IPS DF 6.9 (cell line): ENCODE measurements around the gene EFHC2.
"Not testable (repeated sequence)": the region's sequence is repeated elsewhere in the genome, so short reads cannot be mapped to it uniquely, and the experiment has no call there.

Experiments
- DNase-seq: peaks from one replicate; pipeline ENCODE4 v3.0.0-alpha.2; 2013; ENCODE audit warnings: low read depth, low spot score
- H3K27ac ChIP-seq: one replicate; pipeline ENCODE4 v1.5.1; 2013; ENCODE audit warnings: low read length, control low read depth
- H3K27me3 ChIP-seq: 2 replicates; pipeline ENCODE4 v1.6.1; 2013; ENCODE audit warnings: mild to moderate bottlenecking, low read length; ENCODE audit not compliant: control insufficient read depth, insufficient read depth
- H3K36me3 ChIP-seq: 2 replicates; pipeline ENCODE4 v1.6.1; 2013; ENCODE audit warnings: low read length; ENCODE audit not compliant: control insufficient read depth, insufficient read depth
- H3K4me1 ChIP-seq: 2 replicates; pipeline ENCODE4 v1.6.1; 2013; ENCODE audit warnings: low read length; ENCODE audit not compliant: control insufficient read depth, insufficient read depth
- H3K4me3 ChIP-seq: 2 replicates; pipeline ENCODE4 v1.5.1; 2013; ENCODE audit warnings: mild to moderate bottlenecking, low read length
- H3K9me3 ChIP-seq: 2 replicates; pipeline ENCODE4 v1.6.1; 2013; ENCODE audit warnings: low read length, inconsistent platforms; ENCODE audit not compliant: control insufficient read depth, insufficient read depth
- WGBS: extraction: QIAGEN DNeasy Blood & Tissue Kit; methylation state at CpG from one replicate; pipeline ENCODE4 v1.1.7; 2013; ENCODE audit warnings: mixed read lengths, missing lambda C conversion rate; ENCODE audit not compliant: insufficient read length, insufficient coverage; 5-methylcytosine and 5-hydroxymethylcytosine counted together

The EFHC2 gene

GRCh38 chrX:44216171-44216570, 127.3 kb downstream of the EFHC2 start:
- no peak overlapping the region for H3K4me3 ChIP-seq
- no peak for DNase-seq
- WGBS: no CpG with 5 or more reads among the region's 3 CpGs
- H3K4me1 ChIP-seq: no peaks in the 10 kb centered on the region
- H3K27ac ChIP-seq: no peak overlapping the region
- H3K36me3 ChIP-seq: no peaks in the 10 kb centered on the region
- no peaks in the 10 kb centered on the region for H3K27me3 ChIP-seq
- no peaks in the 10 kb centered on the region for H3K9me3 ChIP-seq

- Histone ChIP-seq H3K4me3 (no peak overlapping the region), H3K9me3 (no peaks in the 10 kb centered on the region), H3K36me3 (no peaks in the 10 kb centered on the region), H3K27ac (no peak overlapping the region), H3K4me1 (no peaks in the 10 kb centered on the region), H3K27me3 (no peaks in the 10 kb centered on the region)
- WGBS: no CpG with 5 or more reads among the region's 1 CpG
- no peak for DNase-seq
Measured at GRCh38 chrX:44203791-44204190, 139.7 kb downstream of the EFHC2 start.

GRCh38 chrX:44202596-44202995, 140.9 kb downstream of the EFHC2 start:
- Histone ChIP-seq H3K27ac (no peak overlapping the region), H3K4me1 (no peaks in the 10 kb centered on the region), H3K9me3 (no peaks in the 10 kb centered on the region), H3K4me3 (no peak overlapping the region), H3K36me3 (no peaks in the 10 kb centered on the region), H3K27me3 (no peaks in the 10 kb centered on the region)
- no peak for DNase-seq
- no CpG with 5 or more reads among the region's 2 CpGs for WGBS

- Histone ChIP-seq H3K36me3 (no peaks in the 10 kb centered on the region), H3K4me1 (no peaks in the 10 kb centered on the region), H3K27ac (no peak overlapping the region), H3K27me3 (no peaks in the 10 kb centered on the region), H3K9me3 (no peaks in the 10 kb centered on the region), H3K4me3 (no peak overlapping the region)
- no peak for DNase-seq
- WGBS: no CpG with 5 or more reads among the region's 2 CpGs
Measured at GRCh38 chrX:44189116-44189515, 154.4 kb downstream of the EFHC2 start.

GRCh38 chrX:44187915-44188314, 155.6 kb downstream of the EFHC2 start:
- H3K36me3 ChIP-seq, H3K27ac ChIP-seq, H3K27me3 ChIP-seq, H3K4me3 ChIP-seq, H3K9me3 ChIP-seq, H3K4me1 ChIP-seq, DNase-seq: not testable (repeated sequence)
- no CpG with 5 or more reads among the region's 5 CpGs for WGBS

- H3K27me3 ChIP-seq: no peaks in the 10 kb centered on the region
- no CpG with 5 or more reads among the region's 2 CpGs for WGBS
Measured at GRCh38 chrX:44183329-44183728, 160.1 kb downstream of the EFHC2 start.

GRCh38 chrX:44178274-44179053, 165.0 kb downstream of the EFHC2 start:
- Histone ChIP-seq H3K27me3 (no peaks in the 10 kb centered on the region), H3K36me3 (no peaks in the 10 kb centered on the region), H3K27ac (no peak overlapping the region), H3K9me3 (no peaks in the 10 kb centered on the region; the same call in 1 of the 2 replicates), H3K4me1 (no peaks in the 10 kb centered on the region), H3K4me3 (no peak overlapping the region)
- DNase-seq: no peak
- no CpG with 5 or more reads among the region's 6 CpGs for WGBS

More at GRCh38 chrX:44183329-44183728, 160.1 kb downstream of the EFHC2 start:
- H3K4me3 ChIP-seq: no peak overlapping the region
- H3K4me1 ChIP-seq: no peaks in the 10 kb centered on the region
- H3K36me3 ChIP-seq: no peaks in the 10 kb centered on the region
- no peaks in the 10 kb centered on the region for H3K9me3 ChIP-seq
- DNase-seq: no peak
- H3K27ac ChIP-seq: no peak overlapping the region

- Histone ChIP-seq H3K4me3 (no peak overlapping the region), H3K4me1 (no peaks in the 10 kb centered on the region), H3K27me3 (no peaks in the 10 kb centered on the region), H3K9me3 (no peaks in the 10 kb centered on the region; the same call in 1 of the 2 replicates), H3K36me3 (no peaks in the 10 kb centered on the region), H3K27ac (no peak overlapping the region)
- DNase-seq: no peak
- WGBS: no CpG with 5 or more reads among the region's 2 CpGs
Measured at GRCh38 chrX:44175455-44175854, 168.0 kb downstream of the EFHC2 start.

- WGBS: no CpG with 5 or more reads among the region's 3 CpGs
- Histone ChIP-seq H3K36me3 (no peaks in the 10 kb centered on the region), H3K4me3 (no peak overlapping the region), H3K27ac (no peak overlapping the region), H3K9me3 (no peaks in the 10 kb centered on the region; the same call in 1 of the 2 replicates), H3K4me1 (no peaks in the 10 kb centered on the region), H3K27me3 (no peaks in the 10 kb centered on the region)
- no peak for DNase-seq
Measured at GRCh38 chrX:44174061-44174460, 169.4 kb downstream of the EFHC2 start.

- no CpG with 5 or more reads among the region's 3 CpGs for WGBS
- Histone ChIP-seq H3K27ac (no peak overlapping the region), H3K4me1 (no peaks in the 10 kb centered on the region)
Measured at GRCh38 chrX:44173219-44173618, 170.3 kb downstream of the EFHC2 start.

GRCh38 chrX:44167116-44167515, 176.4 kb downstream of the EFHC2 start:
- Histone ChIP-seq H3K27ac (no peak overlapping the region), H3K4me1 (no peaks in the 10 kb centered on the region), H3K27me3 (no peaks in the 10 kb centered on the region), H3K4me3 (no peak overlapping the region), H3K36me3 (no peaks in the 10 kb centered on the region), H3K9me3 (no peaks in the 10 kb centered on the region)
- no CpG with 5 or more reads among the region's 1 CpG for WGBS
- no peak for DNase-seq

More at GRCh38 chrX:44173219-44173618, 170.3 kb downstream of the EFHC2 start:
- DNase-seq: no peak
- no peaks in the 10 kb centered on the region for H3K36me3 ChIP-seq
- no peaks in the 10 kb centered on the region; the same call in 1 of the 2 replicates for H3K9me3 ChIP-seq
- H3K27me3 ChIP-seq: no peaks in the 10 kb centered on the region
- H3K4me3 ChIP-seq: no peak overlapping the region
